ENCODE data around the gene TSEN54. TPM values are rescaled to one million over a fixed set of nuclear protein-coding genes. Genes with fewer than 3 reads are reported as not detected.

Gene TSEN54
- total RNA-seq, 1 donor = 8.0 TPM

DNA sequence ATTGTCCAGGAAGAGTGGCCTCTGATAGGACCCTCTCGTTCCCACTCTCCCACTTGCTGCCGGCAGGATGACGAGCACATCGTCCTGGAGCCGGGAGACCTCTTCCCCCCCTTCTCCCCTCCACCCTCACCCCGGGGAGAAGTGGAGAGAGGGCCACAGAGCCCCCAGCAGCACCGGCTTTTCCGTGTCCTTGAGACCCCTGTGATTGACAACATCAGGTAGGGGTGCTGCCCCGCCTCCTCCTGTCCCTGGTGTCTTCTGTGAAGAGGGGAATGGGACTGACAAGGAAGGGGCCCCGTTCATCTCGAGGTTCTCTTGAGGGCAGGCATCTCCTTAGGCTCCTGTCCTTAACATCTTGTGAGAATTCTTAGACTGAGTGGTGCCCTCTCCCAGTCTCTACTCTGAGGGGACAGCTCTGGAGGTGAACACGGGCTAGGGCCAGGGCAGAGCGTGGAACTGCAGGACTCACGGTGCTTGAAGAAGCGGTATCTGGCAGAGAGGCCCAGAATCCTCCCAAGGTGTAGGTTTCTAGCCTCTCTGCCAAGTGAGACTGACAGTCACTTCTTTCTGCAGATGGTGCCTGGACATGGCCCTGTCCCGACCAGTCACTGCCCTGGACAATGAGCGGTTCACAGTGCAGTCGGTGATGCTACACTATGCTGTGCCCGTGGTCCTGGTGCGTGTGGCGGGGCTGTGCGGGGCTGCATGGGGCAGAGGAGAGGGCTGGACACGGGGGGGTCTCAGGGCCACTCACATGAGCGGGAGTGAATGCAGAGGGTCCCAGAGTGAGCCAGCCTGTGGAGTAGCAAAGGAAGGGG, 27.4 kb upstream of the TSEN54 start:
- no peak overlapping the region for H3K4me3 ChIP-seq (ENCODE audit: low read depth, low read length)
- TF ChIP-seq, protein P1, sequence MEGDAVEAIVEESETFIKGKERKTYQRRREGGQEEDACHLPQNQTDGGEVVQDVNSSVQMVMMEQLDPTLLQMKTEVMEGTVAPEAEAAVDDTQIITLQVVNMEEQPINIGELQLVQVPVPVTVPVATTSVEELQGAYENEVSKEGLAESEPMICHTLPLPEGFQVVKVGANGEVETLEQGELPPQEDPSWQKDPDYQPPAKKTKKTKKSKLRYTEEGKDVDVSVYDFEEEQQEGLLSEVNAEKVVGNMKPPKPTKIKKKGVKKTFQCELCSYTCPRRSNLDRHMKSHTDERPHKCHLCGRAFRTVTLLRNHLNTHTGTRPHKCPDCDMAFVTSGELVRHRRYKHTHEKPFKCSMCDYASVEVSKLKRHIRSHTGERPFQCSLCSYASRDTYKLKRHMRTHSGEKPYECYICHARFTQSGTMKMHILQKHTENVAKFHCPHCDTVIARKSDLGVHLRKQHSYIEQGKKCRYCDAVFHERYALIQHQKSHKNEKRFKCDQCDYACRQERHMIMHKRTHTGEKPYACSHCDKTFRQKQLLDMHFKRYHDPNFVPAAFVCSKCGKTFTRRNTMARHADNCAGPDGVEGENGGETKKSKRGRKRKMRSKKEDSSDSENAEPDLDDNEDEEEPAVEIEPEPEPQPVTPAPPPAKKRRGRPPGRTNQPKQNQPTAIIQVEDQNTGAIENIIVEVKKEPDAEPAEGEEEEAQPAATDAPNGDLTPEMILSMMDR (IDR thresholded peaks at IDR 0.05; ENCODE audit: insufficient read depth, low read length) = no peak
- no peak for DNase-seq (ENCODE audit: low read depth)

DNA sequence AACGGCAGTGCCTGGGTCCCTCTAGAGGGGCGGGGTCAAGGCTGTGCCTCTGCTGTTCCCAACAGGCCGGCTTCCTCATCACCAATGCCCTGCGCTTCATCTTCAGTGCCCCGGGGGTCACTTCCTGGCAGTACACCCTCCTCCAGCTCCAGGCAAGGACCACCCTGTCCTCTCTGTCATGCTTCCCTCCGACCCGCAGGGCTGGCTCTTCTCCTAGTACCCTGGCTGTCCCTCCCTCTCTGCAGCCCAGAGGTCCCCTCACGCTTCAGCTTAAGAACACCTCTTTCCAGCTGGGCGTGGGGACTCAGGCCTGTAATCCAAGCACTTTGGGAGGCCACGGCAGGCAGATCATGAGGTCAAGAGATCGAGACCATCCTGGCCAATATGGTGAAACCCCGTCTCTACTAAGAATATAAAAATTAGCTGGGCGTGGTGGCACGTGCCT, 26.8 kb upstream of the TSEN54 start:
- no peak for DNase-seq (ENCODE audit: low read depth)
- no peak overlapping the region for H3K4me3 ChIP-seq (ENCODE audit: low read depth, low read length)
- TF ChIP-seq, protein P1 (IDR thresholded peaks at IDR 0.05; ENCODE audit: insufficient read depth, low read length) = no peak

DNA sequence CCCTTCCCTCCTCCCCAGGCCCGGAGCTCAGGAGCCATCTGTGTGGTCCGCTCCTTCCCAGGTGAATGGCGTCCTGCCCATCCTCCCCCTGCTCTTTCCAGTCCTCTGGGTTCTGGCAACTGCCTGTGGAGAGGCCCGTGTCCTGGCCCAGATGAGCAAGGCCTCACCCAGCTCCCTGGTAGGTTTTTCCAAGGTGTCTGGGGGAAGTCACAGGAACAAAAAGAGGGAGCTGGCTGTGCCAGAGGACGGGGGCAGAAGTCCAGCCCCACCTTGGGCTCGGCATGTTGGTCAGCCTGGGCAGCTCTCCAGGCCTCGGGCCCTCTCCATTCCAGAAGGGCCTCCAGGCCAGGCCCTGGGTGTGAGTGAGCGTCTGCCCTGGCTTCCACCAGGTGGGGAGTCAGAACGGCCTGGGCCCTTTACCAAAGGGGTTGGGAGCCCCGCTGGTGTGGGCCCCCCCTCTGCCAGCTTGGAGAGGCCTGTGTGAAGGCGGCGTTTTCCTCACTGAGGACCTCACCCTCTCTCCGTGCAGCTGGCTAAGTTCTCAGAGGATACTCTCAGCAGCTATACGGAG, 26.1 kb upstream of the TSEN54 start:
- no peak overlapping the region for H3K4me3 ChIP-seq (ENCODE audit: low read depth, low read length)
- TF ChIP-seq, protein P1 (IDR thresholded peaks at IDR 0.05; ENCODE audit: insufficient read depth, low read length) = no peak
- DNase-seq (ENCODE audit: low read depth) = no peak

DNA sequence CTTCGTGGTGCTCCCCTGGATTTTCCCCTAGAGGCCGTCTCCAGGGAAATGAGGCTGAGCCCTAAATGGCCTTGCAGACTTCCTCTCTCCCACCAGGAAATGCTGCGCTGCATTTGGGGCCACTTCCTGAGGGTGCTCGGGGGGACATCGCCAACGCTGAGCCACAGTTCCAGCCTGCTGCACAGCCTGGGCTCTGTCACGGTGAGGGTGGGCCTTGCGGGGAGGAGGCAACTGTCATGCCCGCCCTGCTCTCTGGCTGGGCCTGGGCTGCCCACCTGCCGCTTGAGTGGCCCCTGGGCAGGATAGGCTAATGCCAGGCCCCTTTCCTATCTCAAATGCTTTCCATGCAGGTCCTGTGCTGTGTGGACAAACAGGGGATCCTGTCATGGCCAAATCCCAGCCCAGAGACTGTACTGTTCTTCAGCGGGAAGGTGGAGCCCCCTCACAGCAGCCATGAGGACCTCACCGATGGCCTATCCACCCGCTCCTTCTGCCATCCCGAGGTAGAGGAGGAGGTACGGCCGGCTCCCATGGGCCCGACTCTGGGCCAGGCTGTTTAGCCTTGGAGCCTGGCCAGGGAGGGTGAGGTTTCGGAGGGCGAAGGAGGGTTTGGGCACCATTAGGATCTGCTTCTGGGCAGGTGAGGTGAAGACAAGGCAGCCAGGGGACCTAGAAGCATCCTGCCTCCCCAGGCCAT, 25.2 kb upstream of the TSEN54 start:
- no peak for DNase-seq (ENCODE audit: low read depth)
- no peak overlapping the region for H3K4me3 ChIP-seq (ENCODE audit: low read depth, low read length)

DNA sequence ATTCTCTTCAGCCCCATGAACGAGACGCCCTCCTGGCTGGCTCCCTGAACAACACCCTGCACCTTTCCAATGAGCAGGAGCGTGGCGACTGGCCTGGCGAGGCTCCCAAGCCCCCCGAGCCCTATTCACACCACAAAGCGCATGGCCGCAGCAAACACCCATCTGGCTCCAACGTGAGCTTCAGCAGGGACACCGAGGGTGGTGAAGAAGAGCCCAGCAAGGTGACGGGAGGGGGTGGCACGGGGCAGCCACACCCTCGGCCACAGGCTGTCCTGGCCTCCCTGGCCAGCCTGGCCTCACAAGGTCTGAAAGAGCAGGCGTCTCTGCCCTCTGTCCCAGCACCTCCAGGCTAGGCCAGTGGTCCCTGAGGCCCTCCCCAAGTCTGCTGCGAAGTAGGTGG, 24.6 kb upstream of the TSEN54 start:
- TF ChIP-seq, protein P1 (IDR thresholded peaks at IDR 0.05; ENCODE audit: insufficient read depth, low read length) = no peak
- DNase-seq (ENCODE audit: low read depth) = no peak
- no peak overlapping the region for H3K4me3 ChIP-seq (ENCODE audit: low read depth, low read length)

More for the DNA sequence above, 25.2 kb upstream of the TSEN54 start:
- TF ChIP-seq, protein P1 (IDR thresholded peaks at IDR 0.05; ENCODE audit: insufficient read depth, low read length) = no peak

DNA sequence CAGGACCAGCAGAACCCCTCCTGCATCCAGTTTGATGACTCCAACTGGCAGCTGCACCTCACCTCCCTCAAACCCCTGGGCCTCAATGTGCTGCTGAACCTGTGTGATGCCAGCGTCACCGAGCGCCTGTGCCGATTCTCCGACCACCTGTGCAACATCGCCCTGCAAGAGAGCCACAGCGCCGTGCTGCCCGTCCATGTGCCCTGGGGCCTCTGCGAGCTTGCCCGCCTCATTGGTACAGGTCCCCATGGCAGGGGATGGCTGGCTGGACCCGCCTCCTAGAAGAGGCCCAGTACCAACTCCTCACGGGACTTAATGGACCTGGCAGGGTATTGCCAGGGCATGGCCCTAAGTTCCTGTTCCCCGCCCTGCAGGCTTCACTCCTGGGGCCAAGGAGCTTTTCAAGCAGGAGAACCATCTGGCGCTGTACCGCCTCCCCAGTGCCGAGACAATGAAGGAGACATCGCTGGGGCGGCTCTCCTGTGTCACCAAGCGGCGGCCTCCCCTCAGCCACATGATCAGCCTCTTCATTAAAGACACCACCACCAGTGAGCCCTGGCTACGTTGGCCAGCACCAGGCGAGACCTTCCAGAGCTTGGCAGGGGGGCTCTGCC, 23.7 kb upstream of the TSEN54 start:
- DNase-seq (ENCODE audit: low read depth) = no peak
- TF ChIP-seq, protein P1 (IDR thresholded peaks at IDR 0.05; ENCODE audit: insufficient read depth, low read length) = no peak
- H3K4me3 ChIP-seq (ENCODE audit: low read depth, low read length) = no peak overlapping the region

All from fibroblast of the aortic adventitia (primary cell).